ENCODE measurements around the gene PRM3.

PRM3 gene

DNA sequence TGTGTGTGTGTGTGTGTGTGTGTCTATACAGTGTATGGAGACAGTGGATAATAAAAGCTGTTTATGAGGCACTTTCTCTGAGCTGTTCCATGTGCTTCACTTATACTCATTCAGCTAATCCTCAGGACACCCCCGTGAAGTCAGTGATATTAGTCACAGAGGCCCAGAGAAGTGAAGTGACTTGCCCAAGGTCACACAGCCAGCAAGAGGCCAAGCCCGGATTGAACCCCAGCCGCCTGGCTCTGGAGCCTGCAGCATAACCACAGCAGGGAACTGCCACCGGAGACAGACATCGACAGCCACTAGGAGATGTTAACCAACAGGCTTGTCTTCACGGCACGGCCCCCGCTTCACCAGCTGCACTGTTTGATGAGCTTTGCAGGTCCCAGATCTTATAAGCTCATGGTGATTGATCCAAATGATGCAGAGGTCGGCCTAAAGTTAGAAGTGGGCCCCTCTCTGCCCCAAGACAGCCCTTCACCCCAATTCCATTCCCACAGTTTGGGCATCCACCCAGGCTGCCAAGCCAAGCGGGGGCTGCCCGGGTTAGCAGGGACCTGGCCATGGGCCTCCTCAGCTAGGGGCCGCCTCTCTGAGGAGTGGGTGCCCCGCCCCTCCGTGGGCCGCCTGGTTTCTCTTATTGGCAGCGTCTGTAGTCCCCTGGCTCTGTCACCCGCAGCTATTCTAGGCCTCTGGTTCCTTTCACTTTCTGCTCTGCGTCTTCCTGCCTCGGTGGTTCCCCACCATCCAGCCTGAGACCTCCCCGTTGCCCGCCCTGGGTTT is 48.3 kb downstream of the PRM3 start:
- H3K9ac ChIP-seq (ENCODE audit: low read depth, low read length), result no peak overlapping the region
- H3K4me3 ChIP-seq (ENCODE audit: low read depth, low read length), result no peak overlapping the region
- H3K36me3 ChIP-seq (ENCODE audit: control insufficient read depth, insufficient read depth, low read length), result no peaks in the 10 kb centered on the region
- no peaks in the 10 kb centered on the region for H3K27me3 ChIP-seq (ENCODE audit: control insufficient read depth, insufficient read depth, low read length)
- no peaks in the 10 kb centered on the region for H3K4me1 ChIP-seq (ENCODE audit: control insufficient read depth, insufficient read depth, low read length)
- H3K27ac ChIP-seq (ENCODE audit: low read depth, low read length), result no peak overlapping the region
- H3K9me3 ChIP-seq (ENCODE audit: control insufficient read depth, insufficient read depth, low read length), result no peaks in the 10 kb centered on the region

GRCh38 chr16:11224096-11224893 is 49.1 kb downstream of the PRM3 start:
- H3K27ac ChIP-seq (ENCODE audit: low read depth, low read length), result no peak overlapping the region
- no peaks in the 10 kb centered on the region for H3K36me3 ChIP-seq (ENCODE audit: control insufficient read depth, insufficient read depth, low read length)
- peaks cover 1% of the 10 kb centered on the region for H3K9me3 ChIP-seq (ENCODE audit: control insufficient read depth, insufficient read depth, low read length)
- no peak overlapping the region for H3K9ac ChIP-seq (ENCODE audit: low read depth, low read length)
- no peaks in the 10 kb centered on the region for H3K4me1 ChIP-seq (ENCODE audit: control insufficient read depth, insufficient read depth, low read length)
- no peaks in the 10 kb centered on the region for H3K27me3 ChIP-seq (ENCODE audit: control insufficient read depth, insufficient read depth, low read length)
- H3K4me3 ChIP-seq (ENCODE audit: low read depth, low read length), result no peak overlapping the region
